Stomach (tissue), 9 donors: ENCODE data around the gene PFDN2. TPM values are rescaled to one million over a fixed set of nuclear protein-coding genes. Genes with fewer than 3 reads are reported as not detected.

ENCODE experiments used
- DNase-seq, 2 donors: peaks; one replicate each; pipeline versions ENCODE4 v3.0.0 to v3.0.0-alpha.2; 2013 to 2019
- H3K27ac ChIP-seq, 5 donors: fragments of 200-600 bp in 4 of 5; sonication (generic) in 4 of 5; one replicate each; pipeline ENCODE4 v1.5.1; 2013 to 2019; ENCODE audit warnings: mild to moderate bottlenecking in 1 of 5, moderate library complexity in 1 of 5
- H3K27me3 ChIP-seq, 3 donors: fragments of 200-600 bp; sonication (generic); one replicate each; pipeline ENCODE4 v1.5.1; 2017 to 2019; ENCODE audit warnings: mixed run types in 1 of 3
- H3K36me3 ChIP-seq, 4 donors: fragments of 200-600 bp; sonication (generic); 1 replicate in 3 of 4; 2 replicates in 1 of 4; pipeline ENCODE4 v1.5.1; 2016 to 2019
- H3K4me1 ChIP-seq, 4 donors: fragments of 200-600 bp; sonication (generic); one replicate each; pipeline ENCODE4 v1.5.1; 2016 to 2019
- H3K4me3 ChIP-seq, 4 donors: fragments of 200-600 bp; sonication (generic) in 3 of 4; one replicate each; pipeline ENCODE4 v1.5.1; 2016 to 2019; ENCODE audit warnings: mild to moderate bottlenecking in 1 of 4
- H3K9me3 ChIP-seq, 4 donors: fragments of 200-600 bp; sonication (generic); one replicate each; pipeline ENCODE4 v1.5.1; 2016 to 2019
- CTCF ChIP-seq, 7 experiments: fragments of 450-650 bp in 4 of 7; fragments of 200-600 bp in 3 of 7; sonication (generic) in 3 of 7; IDR thresholded peaks; one replicate each; pipeline ENCODE4 v1.5.1; 2016 to 2019; ENCODE audit warnings: antibody characterized with exemption in 7 of 7, control low read depth in 2 of 7, mild to moderate bottlenecking in 1 of 7
- EP300 ChIP-seq: sonication (generic); formaldehyde crosslinking; IDR thresholded peaks from one replicate; pipeline ENCODE4 v1.6.1; 2017; ENCODE audit warnings: antibody characterized with exemption
- POLR2A ChIP-seq, 4 donors: fragments of 450-650 bp; IDR thresholded peaks; one replicate each; pipeline ENCODE4 v1.6.1; 2016; ENCODE audit warnings: antibody characterized with exemption in 4 of 4, control low read depth in 2 of 4, mild to moderate bottlenecking in 1 of 4, moderate library complexity in 1 of 4
- POLR2AphosphoS5 ChIP-seq, 3 donors: sonication (generic); formaldehyde crosslinking; IDR thresholded peaks; one replicate each; pipeline ENCODE4 v1.6.1; 2016; ENCODE audit warnings: antibody characterized with exemption in 3 of 3
- WGBS, 5 donors: extraction: QIAGEN DNeasy Blood & Tissue Kit in 3 of 5; methylation state at CpG; one replicate each; pipeline versions ENCODE4 v1.1.5 to v1.1.7; 2013 to 2018; 5-methylcytosine and 5-hydroxymethylcytosine counted together
- intact Hi-C: fragments of 100-400 bp; cut with DNase I; formaldehyde crosslinking; loops from one replicate; pipeline ENCODE4 v1.15.1; 2023; ENCODE audit warnings: low total_unique reads
- polyA plus RNA-seq, 3 donors: library from polyadenylated mRNA; stranded (reverse); fragments of 200-250 nt; gene quantifications; one replicate each; pipeline ENCODE4 v1.2.3, GENCODE V29; 2013
- total RNA-seq, 5 donors: library from RNA; depleted of rRNA; stranded (reverse); fragments of >200 nt; gene quantifications; one replicate each; pipeline versions ENCODE4 v1.1.0 to v1.2.3, GENCODE V29; 2014 to 2016
- donor health status: healthy with polysubstance abuse.
- donor health status: Bipolar disorder and iron deficiency.
- donor health status: healthy.

PFDN2 gene
- total and polyA plus RNA-seq, 8 donors, result 11.6 to 166 (median 59.4) TPM; not detected in 2

DNA sequence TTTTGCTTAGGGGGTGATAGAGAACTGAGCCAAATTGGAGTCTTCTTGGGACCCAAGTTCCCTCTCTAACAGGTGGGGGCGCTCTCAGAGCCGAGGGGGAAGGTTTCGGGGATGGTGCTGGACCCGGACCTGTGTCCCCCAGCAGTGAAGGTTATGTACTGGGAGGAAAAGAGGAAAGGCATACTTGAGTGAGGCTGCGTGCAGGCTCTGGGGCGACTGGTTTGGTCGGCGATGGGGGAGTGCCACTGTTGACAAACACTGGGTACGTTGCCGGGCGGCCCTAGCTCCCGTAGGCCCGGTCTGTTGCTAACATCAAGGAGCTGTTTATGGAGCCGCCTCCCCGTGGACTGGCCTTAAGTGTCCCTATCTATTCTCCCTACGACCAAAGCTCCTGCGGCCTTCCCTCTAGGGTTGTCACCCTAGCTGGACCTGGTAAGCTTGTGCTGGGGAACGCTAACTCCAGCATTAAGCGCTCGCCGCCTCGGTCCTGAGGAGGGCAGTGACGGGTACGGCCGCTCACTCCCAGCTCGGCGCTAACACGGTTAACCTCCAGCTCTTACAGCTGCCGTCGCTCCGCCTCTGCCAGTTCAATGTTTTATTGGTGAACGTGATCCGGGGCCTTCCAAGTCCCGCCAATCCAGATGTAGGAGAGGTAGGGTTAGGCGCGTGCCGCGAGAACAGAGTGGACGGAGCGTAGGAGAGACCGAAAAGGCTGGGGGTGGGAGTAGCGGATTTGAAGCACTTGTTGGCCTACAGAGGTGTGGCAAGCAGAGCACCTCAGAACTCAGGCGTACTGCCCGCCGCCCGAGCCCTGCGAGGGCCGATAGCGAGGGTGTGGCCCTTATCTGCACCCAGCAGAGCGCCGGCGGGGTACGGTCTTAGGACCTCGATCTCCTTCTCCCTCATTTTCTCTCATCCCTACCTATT is 48.2 kb upstream of the PFDN2 start, which contains the start of gene PPOX:
Gene PPOX, plus strand, starts transcription at position 685 of the 927 bp plus-strand sequence. CDS start 422 bp downstream, outside the sequence.
- H3K36me3 ChIP-seq, result peaks cover 15 to 76% (median 63%) of the 10 kb centered on the region in 4 donors
- H3K27ac ChIP-seq, result peak within 1 kb of the TSS; percentile 79 to 91 (median 87)

GRCh38 chr1:161164901-161165610 is 47.2 kb upstream of the PFDN2 start:
- peaks cover 7 to 72% (median 55%) of the 10 kb centered on the region in 4 donors for H3K36me3 ChIP-seq
- 39 to 51% (median 48%) methylated on average over 14 of the region's 14 CpGs for WGBS, 5 donors

More for the DNA sequence above, 48.2 kb upstream of the PFDN2 start, which contains the start of gene PPOX:
- intact Hi-C loops, result no loop called here
- Histone ChIP-seq H3K4me1 (peaks cover 19 to 59% (median 46%) of the 10 kb centered on the region in 4 donors), H3K9me3 (no peaks in the 10 kb centered on the region), H3K4me3 (peak within 1 kb of the TSS; percentile 62 to 96 (median 85)), H3K27me3 (no peaks in the 10 kb centered on the region)
- DNase-seq, result peak; percentile 97 to 99
- TF ChIP-seq POLR2AphosphoS5 (IDR thresholded peaks at IDR 0.05) (peak; percentile 57 to 91 (median 81)), POLR2A (IDR thresholded peaks at IDR 0.05) (no peak), CTCF (IDR thresholded peaks at IDR 0.05) (peak in 4 of 7 experiments; percentile 8 to 37 (median 17)), EP300 (no peak)
- 0 to 1% (median 0%) methylated on average over 41 to 54 of the region's 54 CpGs for WGBS, 5 donors

GRCh38 chr1:161163793-161164192 is 46.0 kb upstream of the PFDN2 start:
- no peaks in the 10 kb centered on the region for H3K9me3 ChIP-seq
- peak overlapping the region in 1 of 5 donors; percentile 49 for H3K27ac ChIP-seq
- no peak for DNase-seq
- TF ChIP-seq CTCF (IDR thresholded peaks at IDR 0.05) (no peak), POLR2A (IDR thresholded peaks at IDR 0.05) (no peak), EP300 (no peak), POLR2AphosphoS5 (IDR thresholded peaks at IDR 0.05) (no peak)
- H3K4me3 ChIP-seq, result no peak overlapping the region
- H3K36me3 ChIP-seq, result peaks cover 4 to 61% (median 43%) of the 10 kb centered on the region in 4 donors
- intact Hi-C loops, result no loop called here
- WGBS, 5 donors, result 76 to 95% (median 91%) methylated on average over 5 of the region's 5 CpGs
- no peaks in the 10 kb centered on the region for H3K27me3 ChIP-seq
- H3K4me1 ChIP-seq, result peaks cover 34 to 70% (median 63%) of the 10 kb centered on the region in 4 donors

More at GRCh38 chr1:161164901-161165610, 47.2 kb upstream of the PFDN2 start:
- DNase-seq, result no peak
- Histone ChIP-seq H3K27me3 (no peaks in the 10 kb centered on the region), H3K9me3 (no peaks in the 10 kb centered on the region), H3K4me3 (peak overlapping the region; percentile 62 to 96 (median 85)), H3K27ac (peak overlapping the region; percentile 79 to 91 (median 87)), H3K4me1 (peaks cover 29 to 63% (median 55%) of the 10 kb centered on the region in 4 donors)
- intact Hi-C loops, result no loop called here
- TF ChIP-seq CTCF (IDR thresholded peaks at IDR 0.05) (no peak), POLR2A (IDR thresholded peaks at IDR 0.05) (no peak), POLR2AphosphoS5 (IDR thresholded peaks at IDR 0.05) (no peak), EP300 (no peak)

- Histone ChIP-seq H3K27me3 (no peaks in the 10 kb centered on the region), H3K4me1 (peaks cover 36 to 69% (median 64%) of the 10 kb centered on the region in 4 donors), H3K4me3 (no peak overlapping the region), H3K9me3 (no peaks in the 10 kb centered on the region), H3K36me3 (peaks cover 5 to 61% (median 48%) of the 10 kb centered on the region in 4 donors), H3K27ac (peak overlapping the region in 1 of 5 donors; percentile 32)
- intact Hi-C loops, result no loop called here
- TF ChIP-seq POLR2A (IDR thresholded peaks at IDR 0.05) (no peak), POLR2AphosphoS5 (IDR thresholded peaks at IDR 0.05) (no peak), CTCF (IDR thresholded peaks at IDR 0.05) (no peak), EP300 (no peak)
- no peak for DNase-seq
- 89 to 97% (median 94%) methylated on average over 10 of the region's 10 CpGs for WGBS, 5 donors
Measured at GRCh38 chr1:161162806-161163205, 45.0 kb upstream of the PFDN2 start.
